GF-D8 (cell line): ENCODE results near the gene SEC14L3.

Source experiments
- DNase-seq: peaks from one replicate; lab custom pipeline; 2025; lab: John Stamatoyannopoulos, UW

The SEC14L3 gene

DNA sequence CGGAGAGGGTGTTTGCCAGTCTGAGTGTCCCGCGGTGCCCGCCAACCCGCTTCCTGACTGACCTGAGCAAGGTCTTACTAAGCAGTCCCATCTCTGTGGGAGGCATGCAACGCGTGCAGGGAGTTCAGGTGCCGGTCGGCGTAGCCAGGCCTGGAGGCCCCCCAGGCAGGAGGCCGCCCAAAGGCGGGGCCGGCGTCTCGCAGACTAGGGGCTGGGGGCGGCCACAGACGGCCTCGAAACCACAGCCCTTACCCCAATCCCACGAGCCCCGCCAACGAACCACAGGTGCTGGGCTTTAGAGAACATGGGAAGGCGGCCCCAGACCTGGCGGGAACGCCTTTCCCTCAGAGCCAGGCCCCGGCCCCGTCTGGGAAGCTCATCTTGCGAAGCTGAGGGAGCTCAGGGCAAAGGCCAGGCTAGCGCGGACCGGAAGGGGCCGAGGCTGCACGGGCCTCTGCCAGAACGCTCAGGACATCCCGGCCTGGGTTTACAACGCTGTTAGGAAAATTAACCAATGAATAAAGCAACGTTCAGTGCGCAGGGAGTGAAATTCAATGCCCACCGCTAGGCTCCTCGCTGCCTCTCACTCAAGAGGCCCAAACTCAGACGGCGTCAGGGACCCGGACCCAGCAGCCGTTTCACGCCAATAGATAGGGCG is 48.4 kb downstream of the SEC14L3 start:
- DNase-seq, result no peak

DNA sequence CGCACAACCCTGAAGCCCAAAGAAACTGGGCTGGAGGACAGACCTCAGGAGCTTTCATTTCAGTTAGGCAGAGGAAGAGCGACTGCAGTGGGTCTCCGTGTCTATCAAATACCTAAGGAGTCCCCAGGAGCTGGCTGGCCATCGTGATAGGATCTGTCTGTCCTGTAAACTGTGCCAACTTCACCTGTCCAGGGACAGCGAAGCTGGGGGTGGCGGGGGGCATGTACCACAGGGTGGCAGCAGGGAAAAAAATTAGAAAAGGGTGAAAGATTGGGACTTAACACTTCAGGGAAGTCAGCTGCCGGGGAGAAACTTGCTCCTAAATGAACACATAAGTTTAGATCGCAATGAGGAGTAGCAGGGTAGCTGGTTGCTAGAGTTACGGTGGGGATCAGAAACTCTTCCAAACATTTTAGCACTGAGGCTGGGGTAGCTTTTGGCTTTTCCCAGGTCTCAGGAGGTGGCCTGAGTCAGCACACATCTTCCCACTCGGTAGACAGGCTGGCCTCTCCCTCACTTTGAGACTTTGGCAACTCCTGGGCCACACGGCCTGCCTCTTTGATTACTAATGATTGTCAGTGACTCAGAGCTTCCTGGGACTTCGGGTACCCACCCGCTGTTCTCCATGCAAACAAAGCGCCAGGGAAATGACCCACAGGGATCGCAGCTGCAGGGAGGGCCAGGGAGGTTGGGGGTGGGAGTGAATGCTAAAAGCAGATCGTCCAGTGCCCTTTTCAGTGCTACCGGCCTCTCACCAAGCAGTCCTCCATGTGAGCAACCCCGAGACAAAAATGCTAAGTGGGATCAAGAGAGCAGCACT is 49.1 kb downstream of the SEC14L3 start:
- DNase-seq, result no peak

DNA sequence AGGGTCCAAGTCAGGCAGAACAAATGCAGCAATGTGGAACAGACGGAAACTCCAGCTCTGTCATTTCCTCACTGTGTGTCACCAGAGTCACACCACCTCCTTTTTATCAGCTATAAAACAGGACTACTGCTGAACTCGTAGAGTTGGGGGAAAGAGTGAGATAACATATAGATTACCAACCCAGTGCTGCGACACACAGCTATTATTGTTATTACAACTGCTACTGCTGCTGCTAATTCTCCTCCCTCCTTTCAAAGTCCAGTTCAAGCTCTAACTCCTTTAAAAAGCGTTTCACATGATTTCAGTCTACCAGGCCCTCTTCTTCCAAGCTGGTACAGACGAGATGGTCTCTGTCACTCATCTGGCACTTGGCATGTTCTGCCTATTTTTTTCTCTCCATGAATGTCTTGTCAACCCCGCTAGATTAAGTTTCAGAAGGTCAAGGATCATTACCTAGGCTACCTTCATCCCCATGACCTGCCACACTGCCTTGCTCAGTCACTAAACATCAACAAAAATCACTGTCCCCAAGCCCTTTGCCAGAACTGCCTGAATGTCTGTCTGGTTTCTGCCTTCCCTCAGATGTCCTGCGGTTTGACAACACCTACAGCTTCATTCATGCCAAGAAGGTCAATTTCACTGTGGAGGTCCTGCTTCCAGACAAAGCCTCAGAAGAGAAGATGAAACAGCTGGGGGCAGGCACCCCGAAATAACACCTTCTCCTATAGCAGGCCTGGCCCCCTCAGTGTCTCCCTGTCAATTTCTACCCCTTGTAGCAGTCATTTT is 49.9 kb downstream of the SEC14L3 start:
- DNase-seq, result peak; percentile 36

DNA sequence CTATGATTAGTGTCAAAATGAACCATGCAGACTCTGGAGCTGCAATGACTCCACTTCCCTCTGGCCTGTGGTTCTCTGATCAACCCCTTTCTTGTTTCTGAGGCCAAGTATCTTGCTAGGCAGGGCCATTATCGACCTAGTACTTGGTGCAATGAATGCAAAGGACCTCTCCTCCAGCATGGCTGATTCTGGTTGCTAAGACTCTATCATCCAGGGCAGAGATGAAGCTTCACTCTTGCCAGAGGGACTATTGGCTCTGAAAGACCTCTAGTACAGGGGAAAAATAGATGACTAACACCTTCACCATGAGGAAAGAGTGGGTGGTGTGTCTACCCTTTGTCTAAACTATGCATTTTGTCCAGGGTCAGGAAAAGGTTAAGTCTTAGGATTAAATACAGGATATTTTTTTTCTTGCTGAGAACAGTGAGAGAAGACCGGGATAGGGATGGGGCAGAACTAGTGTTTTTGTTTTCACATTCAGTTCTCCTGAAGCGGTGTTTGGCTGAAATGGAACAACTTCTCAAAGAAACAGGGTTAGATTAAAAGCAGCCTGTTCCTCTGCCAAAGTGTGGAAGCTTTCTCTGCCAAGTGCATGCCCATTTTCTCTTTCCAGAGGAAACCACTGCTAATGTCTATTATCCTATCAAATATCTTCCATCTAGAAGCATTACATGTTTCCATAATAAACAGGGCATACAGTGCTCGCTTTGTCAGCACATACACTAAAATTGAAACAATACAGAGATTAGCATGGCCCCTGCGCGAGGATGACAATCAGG is 51.3 kb downstream of the SEC14L3 start:
- no peak for DNase-seq

DNA sequence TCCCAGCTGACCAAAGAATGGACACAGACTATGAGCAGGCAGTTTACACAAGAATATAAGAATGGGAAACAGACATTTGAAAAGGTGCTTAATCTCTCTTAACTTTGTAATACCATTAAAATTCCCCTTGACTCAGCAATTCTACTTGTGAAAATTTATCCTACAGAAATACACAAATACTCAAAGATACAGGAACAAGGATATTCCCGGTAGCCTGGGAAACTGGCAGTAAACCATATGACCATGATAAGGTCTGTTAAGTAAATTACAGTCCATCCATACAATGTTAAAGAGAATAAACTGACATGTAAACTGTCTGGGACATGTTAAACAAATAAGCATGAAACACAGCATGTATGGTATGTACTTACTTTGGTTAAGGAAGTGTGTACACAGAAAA is 55.0 kb downstream of the SEC14L3 start:
- no peak for DNase-seq

DNA sequence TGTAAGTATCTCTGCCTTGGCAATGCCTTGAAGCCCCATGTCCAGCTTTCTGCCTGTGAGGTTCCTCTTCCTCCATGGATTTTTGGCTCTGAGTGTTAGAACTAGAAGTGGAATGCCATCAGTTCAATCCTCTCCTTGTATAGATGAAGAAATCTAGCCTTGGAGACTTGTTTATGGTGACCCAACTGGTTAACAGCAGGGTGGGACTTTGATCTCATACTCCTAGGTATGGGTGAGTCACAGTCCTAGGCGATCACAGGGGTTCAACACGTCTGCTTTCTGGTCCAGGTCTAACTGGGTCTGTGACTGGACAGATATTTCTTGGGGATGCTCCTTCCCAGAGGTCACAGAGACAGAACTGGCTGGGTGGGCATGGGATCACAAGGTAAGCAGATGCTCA is 55.4 kb downstream of the SEC14L3 start:
- no peak for DNase-seq

DNA sequence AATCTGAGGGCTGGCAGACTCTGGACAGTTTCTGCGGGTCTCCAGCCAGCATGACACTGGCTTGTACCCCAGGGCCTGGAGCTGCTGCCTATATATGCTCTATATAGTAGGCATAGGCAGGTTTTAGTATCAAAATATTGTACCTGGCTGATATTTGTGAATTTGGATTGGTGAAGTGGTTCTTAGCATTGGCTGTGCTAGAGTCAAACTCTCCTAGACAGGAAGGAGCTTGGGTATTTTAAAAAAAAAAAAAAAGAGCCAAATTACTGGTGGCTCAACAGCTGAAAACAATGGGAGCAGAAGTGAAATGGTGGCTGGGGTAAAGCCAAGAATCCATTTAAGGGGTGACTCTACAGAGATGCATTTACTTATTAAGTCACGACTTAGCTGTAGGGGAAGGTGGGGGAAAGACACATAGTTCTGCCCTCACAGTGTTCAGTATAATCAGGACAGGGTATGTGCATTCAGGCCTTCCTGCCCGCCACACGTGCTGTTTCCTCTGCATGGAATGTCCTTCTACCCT is 57.2 kb downstream of the SEC14L3 start:
- no peak for DNase-seq

DNA sequence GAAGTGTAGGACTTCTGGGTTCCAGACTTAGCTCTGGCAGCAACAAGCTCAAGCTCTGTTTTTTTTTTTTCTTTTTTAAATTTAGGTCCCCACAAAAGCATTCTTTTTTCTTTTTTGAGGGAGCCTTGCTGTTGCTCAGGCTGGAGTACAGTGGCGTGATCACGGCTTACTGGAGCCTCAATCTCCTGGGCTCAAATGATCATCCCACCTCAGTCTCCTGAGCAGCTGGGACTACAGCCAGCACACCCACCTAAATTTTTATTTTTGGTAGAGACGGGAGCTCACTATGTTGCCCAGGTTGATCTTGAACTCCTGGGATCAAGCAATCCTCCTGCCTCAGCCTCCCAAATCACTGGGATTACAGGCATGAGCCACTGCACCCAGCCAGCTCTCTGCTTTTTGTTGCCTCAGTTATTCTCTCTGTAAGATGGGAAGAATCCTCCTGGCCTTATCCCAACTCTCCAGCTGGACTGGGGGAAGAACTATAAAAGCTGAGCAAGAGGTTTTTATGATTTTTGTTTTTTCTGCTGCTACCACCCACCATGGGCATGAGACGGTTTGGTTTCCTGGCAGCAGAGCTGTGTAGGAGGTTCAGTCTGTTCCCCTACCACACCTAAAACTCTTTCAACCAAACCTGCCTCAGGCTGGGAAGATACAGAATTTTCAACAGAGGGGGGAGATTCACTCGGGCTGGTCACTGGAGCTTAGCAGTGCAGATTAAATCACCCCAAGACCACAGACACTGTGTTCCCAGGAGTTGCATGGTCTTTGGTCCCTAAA is 57.9 kb downstream of the SEC14L3 start:
- DNase-seq, result no peak

DNA sequence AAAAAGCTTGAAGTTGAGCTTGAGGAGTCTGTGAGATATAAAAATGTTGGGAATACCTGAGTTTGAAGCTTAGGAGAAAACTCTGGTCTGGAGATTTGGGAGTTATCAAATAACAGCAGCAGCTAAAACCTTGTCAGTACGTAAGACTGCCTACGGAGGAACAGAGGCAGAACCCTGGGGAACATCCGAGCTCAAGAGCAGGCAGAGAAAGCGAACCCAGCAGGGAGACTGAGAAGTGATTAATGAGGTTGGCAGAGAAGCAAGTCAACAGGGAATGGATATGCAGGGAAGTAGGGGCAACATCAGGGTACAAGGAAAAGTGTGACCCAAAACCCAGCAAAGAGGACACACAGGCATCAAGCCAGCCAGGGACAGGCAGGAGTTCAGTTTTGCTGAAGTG is 58.8 kb downstream of the SEC14L3 start:
- DNase-seq, result no peak

DNA sequence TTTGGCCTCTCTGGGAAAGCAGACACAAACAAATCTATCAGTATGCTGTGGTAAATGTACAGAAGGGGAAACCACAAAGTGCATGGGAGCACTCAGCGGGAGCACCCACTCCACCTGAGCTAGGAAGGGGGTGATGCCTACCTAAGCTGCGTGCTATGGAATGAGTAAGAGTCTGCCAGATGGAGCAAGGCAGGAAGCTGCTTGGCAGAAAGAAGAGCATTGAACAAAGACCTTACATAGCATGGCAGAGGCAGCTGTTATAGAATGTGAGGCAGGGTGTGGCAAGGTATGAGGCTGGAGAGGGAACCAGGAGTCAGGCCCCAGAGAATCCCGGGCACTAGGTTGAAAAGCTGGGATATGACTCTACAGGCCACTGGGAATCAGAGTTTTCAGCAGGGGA is 60.0 kb downstream of the SEC14L3 start:
- DNase-seq, result no peak
